Kidney (tissue), 14 donors: Measurements from ENCODE around the gene DSCAML1. TPM values are rescaled to one million over a fixed set of nuclear protein-coding genes. Genes with fewer than 3 reads are reported as not detected.

Experiments used
- DNase-seq, 5 donors: peaks; one replicate each; pipeline ENCODE4 v3.0.0-alpha.2; 2013 to 2020
- FAIRE-seq: peaks from 2 replicates; lab custom pipeline; 2012; peaks lifted over from hg19 to GRCh38; lab: Jason Lieb, UNC
- H3K27ac ChIP-seq, 2 donors: one replicate each; pipeline ENCODE4 v1.7.0; 2013; ENCODE audit warnings: low read depth in 2 of 2, low read length in 2 of 2, inconsistent platforms in 1 of 2
- H3K27me3 ChIP-seq: one replicate; pipeline ENCODE4 v1.7.1; 2013; ENCODE audit warnings: low read length, inconsistent platforms; ENCODE audit not compliant: control insufficient read depth, insufficient read depth
- H3K36me3 ChIP-seq, 3 donors: one replicate each; pipeline versions ENCODE4 v1.7.0 to v1.7.1; 2013; ENCODE audit warnings: low read length in 3 of 3, control low read depth in 1 of 3, inconsistent platforms in 1 of 3; ENCODE audit not compliant: insufficient read depth in 3 of 3, control insufficient read depth in 2 of 3
- H3K4me1 ChIP-seq, 3 donors: one replicate each; pipeline versions ENCODE4 v1.7.0 to v1.7.1; 2013; ENCODE audit warnings: low read length in 3 of 3, inconsistent platforms in 1 of 3, low read depth in 1 of 3; ENCODE audit not compliant: control insufficient read depth in 2 of 3, insufficient read depth in 2 of 3
- H3K4me3 ChIP-seq, 3 donors: one replicate each; pipeline versions ENCODE4 v1.7.0 to v1.8.1; 2013; ENCODE audit warnings: low read length in 3 of 3, control low read depth in 1 of 3, inconsistent platforms in 1 of 3
- H3K9ac ChIP-seq, 3 donors: one replicate each; pipeline versions ENCODE4 v1.7.0 to v1.7.1; 2013; ENCODE audit warnings: low read length in 3 of 3, control low read depth in 1 of 3, inconsistent platforms in 1 of 3
- H3K9me3 ChIP-seq, 3 donors: one replicate each; pipeline versions ENCODE4 v1.7.0 to v1.7.1; 2013; ENCODE audit warnings: low read length in 3 of 3, control low read depth in 1 of 3, inconsistent platforms in 1 of 3; ENCODE audit not compliant: control insufficient read depth in 2 of 3, insufficient read depth in 1 of 3
- intact Hi-C: fragments of 100-400 bp; cut with DNase I; formaldehyde crosslinking; loops from one replicate; pipeline ENCODE4 v1.11.1; 2022
- polyA plus RNA-seq: library from polyadenylated mRNA; stranded (reverse); fragments of 350-450 nt; fragmentation: Illumina TruSeq; extraction: RNeasy Lipid Tissue Mini Kit (QIAGEN cat#74804); gene quantifications from one replicate; pipeline ENCODE4 v1.2.3, GENCODE V29; 2014; ENCODE audit warnings: low read depth, low replicate concordance; ENCODE audit not compliant: insufficient read depth
- total RNA-seq: library from RNA; stranded (reverse); fragmentation: NEBNext Ultra II Directional; extraction: Animal tissue kit (Norgen Biotek cat#: 25700); gene quantifications from one replicate; pipeline ENCODE4 v1.2.1, GENCODE V29; 2021
- TF ChIP-seq, protein P1 (sequence below): IDR thresholded peaks from 3 replicates; pipeline ENCODE4 v1.5.1; 2012; ENCODE audit warnings: mild to moderate bottlenecking, moderate library complexity, borderline replicate concordance; ENCODE audit not compliant: insufficient read depth; ENCODE audit errors: extremely low read depth
- donor health status: control.
- donor health status: control.
- donor health status: control.
- donor health status: control.
- donor health status: control.
- donor health status: DM: yes; HTN: yes; CAD: no.
- donor health status: Normal renal cell carcinoma (clear cell type).

Gene DSCAML1
- total and polyA plus RNA-seq, 2 donors from 2014 or later, result 0.95 to 17.3 TPM

DNA sequence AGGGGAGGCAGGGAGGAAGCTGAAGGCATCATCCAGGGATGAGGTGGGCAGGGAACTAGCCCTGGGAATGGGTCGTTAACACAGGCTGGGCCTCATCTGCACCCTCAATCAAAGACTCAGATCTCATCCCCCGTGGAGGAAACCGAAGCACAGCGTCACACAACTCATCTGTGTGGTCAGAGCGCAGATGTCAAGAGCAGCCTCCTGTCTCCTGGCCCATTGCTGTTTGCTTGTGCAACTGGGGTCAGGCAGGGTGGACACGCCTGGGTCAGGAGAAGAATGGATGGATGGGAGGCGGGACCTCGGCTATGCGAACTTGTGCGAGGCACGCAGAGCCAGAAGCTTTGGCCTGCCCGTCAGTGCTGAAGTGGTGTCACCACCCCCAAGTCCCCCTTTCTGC lies 251.3 kb downstream of the DSCAML1 start:
- no peaks in the 10 kb centered on the region for H3K4me1 ChIP-seq
- no peaks in the 10 kb centered on the region for H3K27me3 ChIP-seq
- TF ChIP-seq, protein P1, sequence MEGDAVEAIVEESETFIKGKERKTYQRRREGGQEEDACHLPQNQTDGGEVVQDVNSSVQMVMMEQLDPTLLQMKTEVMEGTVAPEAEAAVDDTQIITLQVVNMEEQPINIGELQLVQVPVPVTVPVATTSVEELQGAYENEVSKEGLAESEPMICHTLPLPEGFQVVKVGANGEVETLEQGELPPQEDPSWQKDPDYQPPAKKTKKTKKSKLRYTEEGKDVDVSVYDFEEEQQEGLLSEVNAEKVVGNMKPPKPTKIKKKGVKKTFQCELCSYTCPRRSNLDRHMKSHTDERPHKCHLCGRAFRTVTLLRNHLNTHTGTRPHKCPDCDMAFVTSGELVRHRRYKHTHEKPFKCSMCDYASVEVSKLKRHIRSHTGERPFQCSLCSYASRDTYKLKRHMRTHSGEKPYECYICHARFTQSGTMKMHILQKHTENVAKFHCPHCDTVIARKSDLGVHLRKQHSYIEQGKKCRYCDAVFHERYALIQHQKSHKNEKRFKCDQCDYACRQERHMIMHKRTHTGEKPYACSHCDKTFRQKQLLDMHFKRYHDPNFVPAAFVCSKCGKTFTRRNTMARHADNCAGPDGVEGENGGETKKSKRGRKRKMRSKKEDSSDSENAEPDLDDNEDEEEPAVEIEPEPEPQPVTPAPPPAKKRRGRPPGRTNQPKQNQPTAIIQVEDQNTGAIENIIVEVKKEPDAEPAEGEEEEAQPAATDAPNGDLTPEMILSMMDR, result no peak
- H3K9ac ChIP-seq, result no peak overlapping the region
- no peak overlapping the region for H3K4me3 ChIP-seq
- intact Hi-C loops, result no loop called here
- H3K27ac ChIP-seq, result no peak overlapping the region
- FAIRE-seq (no peak), DNase-seq (no peak)
- no peaks in the 10 kb centered on the region for H3K36me3 ChIP-seq
- H3K9me3 ChIP-seq, result peaks cover 0 to 6% (median 0%) of the 10 kb centered on the region in 3 donors

DNA sequence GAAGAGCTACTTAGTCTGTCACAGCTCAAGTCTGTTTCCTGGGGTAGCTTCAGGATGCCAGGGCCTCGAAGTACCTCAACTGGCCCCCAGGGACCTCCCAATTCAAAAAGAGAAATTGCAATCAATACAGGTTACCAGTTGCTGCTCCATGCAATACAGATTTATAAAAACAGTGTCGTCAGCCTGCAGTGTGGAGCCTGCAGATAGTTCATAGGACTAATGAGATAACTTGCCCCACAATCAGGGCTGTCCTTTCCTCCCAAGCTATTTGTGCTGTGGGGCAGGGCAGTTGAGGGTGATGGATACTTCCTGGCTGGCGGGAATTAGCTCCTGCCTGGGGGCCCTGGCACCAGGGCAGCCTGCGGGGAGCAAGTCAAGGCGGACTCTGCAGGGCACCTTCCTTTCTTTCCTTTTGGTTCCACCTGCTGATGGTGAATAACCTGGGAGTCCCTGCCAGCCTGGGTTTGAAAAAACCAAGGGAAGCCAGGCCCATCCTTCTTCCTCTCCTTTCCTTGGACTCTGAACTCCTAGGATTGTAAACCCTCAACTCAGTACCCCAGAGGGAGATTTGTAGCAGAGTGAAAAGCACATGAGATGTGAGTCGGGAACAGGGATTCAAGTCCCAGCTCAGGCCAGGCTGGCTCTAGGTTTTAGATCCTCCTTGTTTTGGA lies 252.8 kb downstream of the DSCAML1 start:
- no peak overlapping the region for H3K9ac ChIP-seq
- DNase-seq, result no peak
- no peaks in the 10 kb centered on the region for H3K36me3 ChIP-seq
- FAIRE-seq, result no peak
- H3K4me3 ChIP-seq, result no peak overlapping the region
- no peaks in the 10 kb centered on the region for H3K27me3 ChIP-seq
- intact Hi-C loops, result no loop called here
- H3K9me3 ChIP-seq, result peaks cover 0 to 6% (median 0%) of the 10 kb centered on the region in 3 donors
- TF ChIP-seq, protein P1, result no peak
- no peaks in the 10 kb centered on the region for H3K4me1 ChIP-seq
- H3K27ac ChIP-seq, result no peak overlapping the region

DNA sequence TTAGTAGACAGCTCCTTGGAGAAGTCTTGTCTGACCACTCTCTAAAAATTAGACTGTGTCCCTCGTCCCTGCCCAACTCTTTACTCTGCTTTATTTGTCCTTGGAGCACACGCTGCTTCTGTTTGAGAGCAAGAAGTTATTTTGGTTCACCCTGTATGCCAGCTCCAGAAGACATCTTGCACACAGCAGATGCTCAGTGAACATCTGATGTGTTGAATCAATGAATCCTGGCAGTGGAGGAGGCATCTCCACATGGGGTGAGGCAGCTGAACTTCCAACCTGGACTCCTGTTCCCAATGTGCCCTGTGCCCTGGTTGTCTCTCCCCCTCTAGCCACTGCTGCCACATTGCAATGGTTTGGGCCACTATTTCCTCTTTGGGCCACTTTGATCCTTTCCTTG lies 255.8 kb downstream of the DSCAML1 start:
- no peaks in the 10 kb centered on the region for H3K4me1 ChIP-seq
- intact Hi-C loops, result no loop called here
- DNase-seq (no peak), FAIRE-seq (no peak)
- no peaks in the 10 kb centered on the region for H3K27me3 ChIP-seq
- TF ChIP-seq, protein P1, result no peak
- no peak overlapping the region for H3K9ac ChIP-seq
- H3K36me3 ChIP-seq, result no peaks in the 10 kb centered on the region
- no peak overlapping the region for H3K27ac ChIP-seq
- no peak overlapping the region for H3K4me3 ChIP-seq
- peaks cover 0 to 6% (median 0%) of the 10 kb centered on the region in 3 donors for H3K9me3 ChIP-seq
